ENCODE data around the gene PSMC1.
"Not testable (repeated sequence)": the region's sequence is repeated elsewhere in the genome, so short reads cannot be mapped to it uniquely, and the experiment has no call there.

Gene PSMC1

GRCh38 chr14:90247441-90247840 lies 8.9 kb upstream of the PSMC1 start:
- not testable (repeated sequence) for H2BK12ac ChIP-seq (ENCODE audit: low read length in 2 of 2); H3K18ac ChIP-seq (ENCODE audit: low read depth in 1 of 2, low read length in 2 of 2); H4K8ac ChIP-seq (ENCODE audit: low read length); H3K14ac ChIP-seq (ENCODE audit: low read length in 2 of 2); H3K36me3 ChIP-seq (ENCODE audit: control insufficient read depth in 1 of 2, insufficient read depth in 2 of 2, low read depth in 1 of 2, low read length in 2 of 2); H3K79me1 ChIP-seq (replicated peaks; ENCODE audit: low read length, poor library complexity, severe bottlenecking); H2AFZ ChIP-seq (ENCODE audit: low read depth, low read length); H2BK120ac ChIP-seq (ENCODE audit: low read depth, low read length); H3K27ac ChIP-seq (ENCODE audit: low read length, poor library complexity, severe bottlenecking); H3K27me3 ChIP-seq (ENCODE audit: control insufficient read depth in 1 of 2, insufficient read depth in 1 of 2, low read length in 2 of 2); H3K4me2 ChIP-seq (ENCODE audit: low read length, poor library complexity, severe bottlenecking); H3K9ac ChIP-seq (ENCODE audit: low read length); H2AK5ac ChIP-seq (ENCODE audit: low read length, severe bottlenecking); DNase-seq; H3K4me3 ChIP-seq (ENCODE audit: insufficient read depth in 1 of 2, low read depth in 1 of 2, low read length in 2 of 2); H2BK5ac ChIP-seq (ENCODE audit: low read depth, low read length, poor library complexity, severe bottlenecking); H2BK15ac ChIP-seq (ENCODE audit: low read depth, poor library complexity, severe bottlenecking); H3K4me1 ChIP-seq (ENCODE audit: control insufficient read depth, insufficient read depth, low read depth, low read length); H3K4ac ChIP-seq (ENCODE audit: low read depth in 1 of 2, low read length in 2 of 2); H4K91ac ChIP-seq (ENCODE audit: low read length); H3K23ac ChIP-seq (ENCODE audit: low read length in 2 of 2); H3K9me3 ChIP-seq (ENCODE audit: control insufficient read depth, low read length)
- WGBS: 89% methylated on average over 9 of the region's 10 CpGs

- Histone ChIP-seq H2BK15ac (ENCODE audit: low read depth, poor library complexity, severe bottlenecking) (no peak overlapping the region), H3K4me2 (ENCODE audit: low read length, poor library complexity, severe bottlenecking) (no peak overlapping the region), H4K8ac (ENCODE audit: low read length) (no peak overlapping the region), H3K79me1 (replicated peaks; ENCODE audit: low read length, poor library complexity, severe bottlenecking) (no peaks in the 10 kb centered on the region), H3K27me3 (ENCODE audit: control insufficient read depth in 1 of 2, insufficient read depth in 1 of 2, low read length in 2 of 2) (no peaks in the 10 kb centered on the region), H3K36me3 (ENCODE audit: control insufficient read depth in 1 of 2, insufficient read depth in 2 of 2, low read depth in 1 of 2, low read length in 2 of 2) (no peaks in the 10 kb centered on the region), H3K9ac (ENCODE audit: low read length) (no peak overlapping the region), H3K4me1 (ENCODE audit: control insufficient read depth, insufficient read depth, low read depth, low read length) (no peaks in the 10 kb centered on the region), H2AK5ac (ENCODE audit: low read length, severe bottlenecking) (no peak overlapping the region), H2BK120ac (ENCODE audit: low read depth, low read length) (no peak overlapping the region), H3K18ac (ENCODE audit: low read depth in 1 of 2, low read length in 2 of 2) (no peak overlapping the region), H3K23ac (ENCODE audit: low read length in 2 of 2) (no peak overlapping the region), H3K4ac (ENCODE audit: low read depth in 1 of 2, low read length in 2 of 2) (no peak overlapping the region), H3K9me3 (ENCODE audit: control insufficient read depth, low read length) (no peaks in the 10 kb centered on the region), H2AFZ (ENCODE audit: low read depth, low read length) (no peak overlapping the region), H3K27ac (ENCODE audit: low read length, poor library complexity, severe bottlenecking) (no peak overlapping the region), H2BK12ac (ENCODE audit: low read length in 2 of 2) (no peak overlapping the region), H2BK5ac (ENCODE audit: low read depth, low read length, poor library complexity, severe bottlenecking) (no peak overlapping the region), H3K14ac (ENCODE audit: low read length in 2 of 2) (no peak overlapping the region), H3K4me3 (ENCODE audit: insufficient read depth in 1 of 2, low read depth in 1 of 2, low read length in 2 of 2) (no peak overlapping the region), H4K91ac (ENCODE audit: low read length) (no peak overlapping the region)
- no peak for DNase-seq
- WGBS: 86% methylated on average over 2 of the region's 2 CpGs
Measured at GRCh38 chr14:90248594-90248993, 7.8 kb upstream of the PSMC1 start.

- H2BK120ac ChIP-seq (ENCODE audit: low read depth, low read length): no peak overlapping the region
- no peak overlapping the region for H3K18ac ChIP-seq (ENCODE audit: low read depth in 1 of 2, low read length in 2 of 2)
- peaks cover 2% of the 10 kb centered on the region for H3K4me1 ChIP-seq (ENCODE audit: control insufficient read depth, insufficient read depth, low read depth, low read length)
- no peak overlapping the region for H4K91ac ChIP-seq (ENCODE audit: low read length)
- DNase-seq: no peak
- peaks cover 0 to 4% of the 10 kb centered on the region in 2 experiments for H3K36me3 ChIP-seq (ENCODE audit: control insufficient read depth in 1 of 2, insufficient read depth in 2 of 2, low read depth in 1 of 2, low read length in 2 of 2)
- H3K23ac ChIP-seq (ENCODE audit: low read length in 2 of 2): no peak overlapping the region
- no peaks in the 10 kb centered on the region for H3K27me3 ChIP-seq (ENCODE audit: control insufficient read depth in 1 of 2, insufficient read depth in 1 of 2, low read length in 2 of 2)
- no peak overlapping the region for H2BK5ac ChIP-seq (ENCODE audit: low read depth, low read length, poor library complexity, severe bottlenecking)
- H3K79me1 ChIP-seq (replicated peaks; ENCODE audit: low read length, poor library complexity, severe bottlenecking): no peaks in the 10 kb centered on the region
- H2BK15ac ChIP-seq (ENCODE audit: low read depth, poor library complexity, severe bottlenecking): no peak overlapping the region
- H3K9me3 ChIP-seq (ENCODE audit: control insufficient read depth, low read length): no peaks in the 10 kb centered on the region
- no peak overlapping the region for H2BK12ac ChIP-seq (ENCODE audit: low read length in 2 of 2)
- no peak overlapping the region for H3K4ac ChIP-seq (ENCODE audit: low read depth in 1 of 2, low read length in 2 of 2)
- no peak overlapping the region for H3K4me2 ChIP-seq (ENCODE audit: low read length, poor library complexity, severe bottlenecking)
- H2AK5ac ChIP-seq (ENCODE audit: low read length, severe bottlenecking): no peak overlapping the region
- no peak overlapping the region for H2AFZ ChIP-seq (ENCODE audit: low read depth, low read length)
- 90% methylated on average over 6 of the region's 8 CpGs for WGBS
- H4K8ac ChIP-seq (ENCODE audit: low read length): peak overlapping the region; percentile 23
- no peak overlapping the region for H3K4me3 ChIP-seq (ENCODE audit: insufficient read depth in 1 of 2, low read depth in 1 of 2, low read length in 2 of 2)
- no peak overlapping the region for H3K14ac ChIP-seq (ENCODE audit: low read length in 2 of 2)
- H3K27ac ChIP-seq (ENCODE audit: low read length, poor library complexity, severe bottlenecking): no peak overlapping the region
- H3K9ac ChIP-seq (ENCODE audit: low read length): no peak overlapping the region
Measured at GRCh38 chr14:90253826-90254225, 2.5 kb upstream of the PSMC1 start.

GRCh38 chr14:90255871-90256270 lies 482 bp upstream of the PSMC1 start:
- Histone ChIP-seq H2AK5ac (ENCODE audit: low read length, severe bottlenecking) (no peak overlapping the region), H3K36me3 (ENCODE audit: control insufficient read depth in 1 of 2, insufficient read depth in 2 of 2, low read depth in 1 of 2, low read length in 2 of 2) (peaks cover 5 to 24% of the 10 kb centered on the region in 2 experiments), H3K4me2 (ENCODE audit: low read length, poor library complexity, severe bottlenecking) (peak overlapping the region; percentile 37), H3K9ac (ENCODE audit: low read length) (peak overlapping the region; percentile 99), H2BK12ac (ENCODE audit: low read length in 2 of 2) (no peak overlapping the region), H3K4me1 (ENCODE audit: control insufficient read depth, insufficient read depth, low read depth, low read length) (peaks cover 2% of the 10 kb centered on the region), H3K14ac (ENCODE audit: low read length in 2 of 2) (no peak overlapping the region), H3K27ac (ENCODE audit: low read length, poor library complexity, severe bottlenecking) (no peak overlapping the region), H3K79me1 (replicated peaks; ENCODE audit: low read length, poor library complexity, severe bottlenecking) (peaks cover 3% of the 10 kb centered on the region), H3K9me3 (ENCODE audit: control insufficient read depth, low read length) (no peaks in the 10 kb centered on the region), H3K27me3 (ENCODE audit: control insufficient read depth in 1 of 2, insufficient read depth in 1 of 2, low read length in 2 of 2) (no peaks in the 10 kb centered on the region), H2BK15ac (ENCODE audit: low read depth, poor library complexity, severe bottlenecking) (no peak overlapping the region), H4K8ac (ENCODE audit: low read length) (no peak overlapping the region), H3K23ac (ENCODE audit: low read length in 2 of 2) (no peak overlapping the region), H2BK120ac (ENCODE audit: low read depth, low read length) (no peak overlapping the region), H4K91ac (ENCODE audit: low read length) (no peak overlapping the region), H2BK5ac (ENCODE audit: low read depth, low read length, poor library complexity, severe bottlenecking) (no peak overlapping the region), H3K4me3 (ENCODE audit: insufficient read depth in 1 of 2, low read depth in 1 of 2, low read length in 2 of 2) (peak overlapping the region in 1 of 2 experiments; percentile 97), H2AFZ (ENCODE audit: low read depth, low read length) (no peak overlapping the region), H3K4ac (ENCODE audit: low read depth in 1 of 2, low read length in 2 of 2) (no peak overlapping the region), H3K18ac (ENCODE audit: low read depth in 1 of 2, low read length in 2 of 2) (no peak overlapping the region)
- no peak for DNase-seq
- WGBS: no CpG with 5 or more reads among the region's 1 CpG

Data from mesenchymal stem cell (in vitro differentiated cells and primary cell).